ENCODE measurements around the gene RBM3. TPM values are rescaled to one million over a fixed set of nuclear protein-coding genes. Genes with fewer than 3 reads are reported as not detected.

Gene RBM3
- total and polyA plus RNA-seq, 10 of the 15 experiments (the other 5 are each of a cell fraction or from before 2014, with no cell fraction given) = 170 to 467 (median 259) TPM

DNA sequence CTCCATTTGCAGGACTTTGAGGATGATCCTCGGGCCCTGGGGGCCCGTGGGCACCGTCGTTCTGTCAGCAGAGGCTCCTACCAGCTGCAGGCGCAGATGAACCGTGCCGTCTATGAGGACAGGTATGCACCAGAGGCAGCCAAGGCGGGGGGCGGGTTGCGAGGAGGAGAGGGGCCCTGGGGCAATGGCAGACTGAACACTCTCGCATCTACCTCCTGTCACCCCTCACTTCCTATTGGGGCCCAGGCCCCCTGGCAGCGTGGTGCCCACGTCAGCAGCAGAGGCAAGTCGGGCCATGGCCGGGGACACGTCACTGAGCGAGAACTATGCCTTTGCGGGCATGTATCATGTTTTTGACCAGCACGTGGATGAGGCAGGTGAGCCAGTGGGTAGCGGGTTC lies 25.1 kb downstream of the RBM3 start:
- intact Hi-C loops (cut with micrococcal nuclease; ENCODE audit: unreplicated experiment) (no loop called here), in situ Hi-C loops (cut with MboI) (no loop called here)
- DNase-seq (ENCODE audit: low read depth, low spot score) (no peak), FAIRE-seq (no peak), ATAC-seq (no peak)
- no peaks in the 10 kb centered on the region for H3K27me3 ChIP-seq (replicated peaks in 1 of 2; ENCODE audit: control insufficient read depth in 2 of 2, insufficient read depth in 2 of 2, low read length in 1 of 2)
- no TSS peak for BruUV-seq (replicated peaks)
- RAD21 ChIA-PET (ENCODE audit: unreplicated experiment) = no interaction called here
- no peaks in the 10 kb centered on the region for H4K20me1 ChIP-seq (ENCODE audit: control insufficient read depth, insufficient read depth)
- SMC1A ChIA-PET (ENCODE audit: uncharacterized antibody, unreplicated experiment) = no interaction called here
- no peaks in the 10 kb centered on the region; the same call in 2 of the 3 replicates for H3K9me3 ChIP-seq (replicated peaks; ENCODE audit: control insufficient read depth, insufficient read depth, low read length)
- no peak overlapping the region for H3K4me2 ChIP-seq (ENCODE audit: control insufficient read depth, insufficient read depth)
- CTCF ChIA-PET = interaction anchor here (0.6 kb wide), 1 partner anchor 1247 kb away, joined by 3 read pairs; no protein-coding TSS in a partner anchor
- no peaks in the 10 kb centered on the region for H3K79me2 ChIP-seq (ENCODE audit: control insufficient read depth, insufficient read depth, low read length)
- H3K4me3 ChIP-seq = no peak overlapping the region
- 61% methylated on average over 18 of the region's 20 CpGs for WGBS (ENCODE audit: insufficient coverage, insufficient replicate concordance, low lambda C conversion rate, missing lambda C conversion rate)
- no peaks in the 10 kb centered on the region for H3K4me1 ChIP-seq (ENCODE audit: control insufficient read depth, insufficient read depth, low read length)
- POLR2A ChIA-PET = no interaction called here
- no peak overlapping the region for H2AFZ ChIP-seq (ENCODE audit: control insufficient read depth, low read depth, low read length)
- H3K9ac ChIP-seq (ENCODE audit: control insufficient read depth, insufficient read depth, low read length) = no peak overlapping the region
- H3K36me3 ChIP-seq (ENCODE audit: control insufficient read depth in 2 of 2, insufficient read depth in 2 of 2, low read length in 1 of 2) = no peaks in the 10 kb centered on the region
- TF ChIP-seq NRF1 (conservative IDR thresholded peaks at IDR 0.05; ENCODE audit: low read depth, low read length) (no peak), SMAD1 (IDR thresholded peaks at IDR 0.05; ENCODE audit: low read depth, partially characterized antibody) (no peak), ETV6 (conservative IDR thresholded peaks at IDR 0.05 in 1 of 2, IDR thresholded peaks at IDR 0.05 in 1 of 2; ENCODE audit: borderline replicate concordance in 1 of 2, low read depth in 1 of 2) (no peak), MEF2A (IDR thresholded peaks at IDR 0.05; ENCODE audit: insufficient read depth, low read depth, low read length) (no peak), BRCA1 (IDR thresholded peaks at IDR 0.05; ENCODE audit: low read depth, low read length) (no peak), SRF (IDR thresholded peaks at IDR 0.05; ENCODE audit: low read depth in 2 of 2, low read length in 2 of 2) (no peak), GATAD2B (conservative IDR thresholded peaks at IDR 0.05; ENCODE audit: low read depth) (no peak)
- H3K27ac ChIP-seq (ENCODE audit: control insufficient read depth, insufficient read depth) = no peak overlapping the region

DNA sequence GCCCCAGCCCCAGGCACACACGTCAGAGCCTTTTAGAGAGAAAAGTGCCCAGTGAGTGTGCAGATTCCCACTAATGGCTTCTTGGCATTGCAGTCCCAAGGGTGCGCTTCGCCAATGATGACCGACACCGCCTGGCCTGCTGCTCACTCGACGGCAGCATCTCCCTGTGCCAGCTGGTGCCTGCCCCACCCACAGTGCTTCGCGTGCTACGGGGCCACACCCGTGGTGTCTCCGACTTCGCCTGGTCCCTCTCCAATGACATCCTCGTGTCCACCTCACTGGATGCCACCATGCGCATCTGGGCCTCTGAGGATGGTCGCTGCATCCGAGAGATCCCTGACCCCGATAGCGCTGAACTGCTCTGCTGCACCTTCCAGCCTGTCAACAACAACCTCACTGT lies 25.9 kb downstream of the RBM3 start:
- ChIA-PET POLR2A (interaction anchor here (0.6 kb wide), 1 partner anchor 441 kb away, joined by 4 read pairs; no protein-coding TSS in a partner anchor), CTCF (no interaction called here), RAD21 (ENCODE audit: unreplicated experiment) (no interaction called here), SMC1A (ENCODE audit: uncharacterized antibody, unreplicated experiment) (no interaction called here)
- no peaks in the 10 kb centered on the region for H3K36me3 ChIP-seq (ENCODE audit: control insufficient read depth in 2 of 2, insufficient read depth in 2 of 2, low read length in 1 of 2)
- WGBS (ENCODE audit: insufficient coverage, insufficient replicate concordance, low lambda C conversion rate, missing lambda C conversion rate) = 73% methylated on average over 17 of the region's 19 CpGs
- intact Hi-C loops (cut with micrococcal nuclease; ENCODE audit: unreplicated experiment) = no loop called here
- no peak overlapping the region for H3K27ac ChIP-seq (ENCODE audit: control insufficient read depth, insufficient read depth)
- no peak overlapping the region for H3K4me3 ChIP-seq
- no peak for ATAC-seq
- H3K27me3 ChIP-seq (replicated peaks in 1 of 2; ENCODE audit: control insufficient read depth in 2 of 2, insufficient read depth in 2 of 2, low read length in 1 of 2) = no peaks in the 10 kb centered on the region
- BruUV-seq (replicated peaks) = no TSS peak
- H3K4me1 ChIP-seq (ENCODE audit: control insufficient read depth, insufficient read depth, low read length) = no peaks in the 10 kb centered on the region
- no peak for FAIRE-seq
- in situ Hi-C loops (cut with MboI) = no loop called here
- no peak for DNase-seq (ENCODE audit: low read depth, low spot score)
- no peak overlapping the region for H3K9ac ChIP-seq (ENCODE audit: control insufficient read depth, insufficient read depth, low read length)
- no peaks in the 10 kb centered on the region; the same call in 2 of the 3 replicates for H3K9me3 ChIP-seq (replicated peaks; ENCODE audit: control insufficient read depth, insufficient read depth, low read length)
- no peak overlapping the region for H2AFZ ChIP-seq (ENCODE audit: control insufficient read depth, low read depth, low read length)
- H4K20me1 ChIP-seq (ENCODE audit: control insufficient read depth, insufficient read depth) = no peaks in the 10 kb centered on the region
- no peaks in the 10 kb centered on the region for H3K79me2 ChIP-seq (ENCODE audit: control insufficient read depth, insufficient read depth, low read length)
- H3K4me2 ChIP-seq (ENCODE audit: control insufficient read depth, insufficient read depth) = no peak overlapping the region
- TF ChIP-seq TAF1 (IDR thresholded peaks at IDR 0.05; ENCODE audit: borderline replicate concordance, low read depth, low read length) = no peak
- TF ChIP-seq E4F1 (IDR thresholded peaks at IDR 0.05; ENCODE audit: borderline replicate concordance, partially characterized antibody) = no peak
- TF ChIP-seq SUZ12 (IDR thresholded peaks at IDR 0.05; ENCODE audit: unreplicated experiment) = no peak
- no peak for TF ChIP-seq RELA (IDR thresholded peaks at IDR 0.05; ENCODE audit: borderline replicate concordance, partially characterized antibody)
- TF ChIP-seq POU2F2 (IDR thresholded peaks at IDR 0.05; ENCODE audit: borderline replicate concordance, low read depth, low read length) = no peak
- no peak for TF ChIP-seq TBL1XR1 (IDR thresholded peaks at IDR 0.05; ENCODE audit: low read depth, low read length)
- no peak for TF ChIP-seq GABPA (IDR thresholded peaks at IDR 0.05; ENCODE audit: low read depth)
- TF ChIP-seq TARDBP (IDR thresholded peaks at IDR 0.05; ENCODE audit: borderline replicate concordance) = no peak
